ENCODE results near the gene PLA2G6. TPM values are rescaled to one million over a fixed set of nuclear protein-coding genes. Genes with fewer than 3 reads are reported as not detected.
"Not testable (repeated sequence)": the region's sequence is repeated elsewhere in the genome, so short reads cannot be mapped to it uniquely, and the experiment has no call there.

PLA2G6 gene
- polyA plus RNA-seq, 12 donors, result 7.1 to 33.6 (median 10.6) TPM; not detected in 1

GRCh38 chr22:38169116-38169515, 12.5 kb downstream of the PLA2G6 start:
- DNase-seq, result no peak

- DNase-seq, result no peak
These were observed 13.6 kb downstream of the PLA2G6 start for GRCh38 chr22:38167988-38168407.

DNA sequence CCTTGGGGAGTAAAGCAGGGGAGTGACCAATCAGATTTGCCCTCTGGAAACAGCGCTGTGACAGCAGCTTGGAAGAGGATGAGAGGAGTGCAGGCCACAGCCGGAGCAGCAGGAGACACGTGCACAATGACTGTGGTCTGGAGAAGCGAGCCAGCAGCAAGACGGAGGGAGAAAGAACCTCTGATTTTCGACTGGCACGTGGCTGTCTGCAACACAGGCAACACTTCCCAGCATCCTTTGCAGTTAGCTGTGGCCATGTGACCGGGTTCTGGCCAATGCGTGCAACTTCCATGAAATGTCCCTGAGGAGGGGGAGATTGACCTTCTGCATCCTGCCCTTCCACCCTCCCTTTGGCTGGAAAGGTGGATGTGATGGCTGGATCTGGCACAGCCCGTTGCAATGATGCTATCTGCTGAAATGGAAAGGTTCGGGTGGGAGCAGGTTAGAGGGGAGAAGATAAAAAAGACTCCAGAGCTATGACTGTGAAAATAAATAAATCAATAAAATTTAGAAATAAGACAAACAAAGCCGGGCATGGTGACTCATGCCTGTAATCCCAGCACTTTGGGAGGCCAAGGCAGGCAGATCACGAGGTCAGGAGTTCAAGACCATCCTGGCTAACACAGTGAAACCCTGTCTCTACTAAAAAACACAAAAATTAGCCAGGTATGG, 15.6 kb downstream of the PLA2G6 start:
- DNase-seq, result no peak

DNA sequence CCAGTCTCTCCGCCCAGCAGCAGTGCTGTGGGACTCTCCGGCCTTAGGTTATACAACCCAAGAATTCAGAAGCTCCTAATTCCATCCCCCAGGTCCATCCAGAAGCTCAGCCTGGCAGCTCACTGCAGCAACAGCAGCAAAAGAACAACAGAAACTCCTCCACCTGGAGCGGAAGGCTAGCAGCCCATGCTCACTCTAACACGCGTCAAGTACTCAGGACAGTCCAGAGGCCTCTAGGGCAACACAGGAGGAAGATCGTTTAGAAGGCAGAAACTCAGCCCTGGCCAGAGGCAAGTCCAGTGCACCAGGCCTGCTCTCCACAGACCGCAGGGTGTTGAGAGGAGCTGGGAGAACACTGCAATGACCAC, 17.1 kb downstream of the PLA2G6 start:
- DNase-seq, result no peak

DNA sequence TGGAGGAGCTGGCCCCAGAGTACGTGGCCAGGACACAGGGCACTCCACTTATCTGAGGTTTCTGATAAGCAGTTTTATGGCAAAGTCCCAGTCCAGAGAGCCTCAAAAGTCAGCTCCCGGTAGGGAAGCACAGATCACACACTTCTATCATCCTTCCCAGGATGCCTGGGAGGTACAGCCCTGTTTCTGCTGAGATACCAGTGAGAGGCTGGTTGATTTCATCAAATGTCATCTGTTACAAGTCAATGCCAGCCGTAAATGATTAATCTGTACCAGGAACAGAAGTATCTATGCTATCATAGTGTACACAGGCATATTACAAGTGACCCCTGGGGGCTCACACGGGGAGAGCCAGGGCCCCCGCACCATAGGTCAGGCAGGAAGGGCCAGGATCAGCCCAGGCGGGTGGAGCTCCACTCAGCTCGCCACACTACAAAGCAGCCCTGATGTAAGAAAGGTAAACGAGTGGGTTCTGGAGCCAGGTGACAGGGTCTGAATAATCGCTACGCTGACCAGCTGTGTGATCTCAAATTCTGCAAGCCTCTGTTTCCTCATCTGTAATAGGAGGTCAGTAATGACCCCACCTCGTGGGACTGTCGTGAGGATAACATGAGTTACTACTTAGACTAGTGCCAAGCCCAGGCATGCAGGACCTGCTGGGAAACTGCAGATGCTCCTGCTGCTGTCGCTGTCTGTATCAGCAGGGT, 17.6 kb downstream of the PLA2G6 start:
- DNase-seq, result no peak

DNA sequence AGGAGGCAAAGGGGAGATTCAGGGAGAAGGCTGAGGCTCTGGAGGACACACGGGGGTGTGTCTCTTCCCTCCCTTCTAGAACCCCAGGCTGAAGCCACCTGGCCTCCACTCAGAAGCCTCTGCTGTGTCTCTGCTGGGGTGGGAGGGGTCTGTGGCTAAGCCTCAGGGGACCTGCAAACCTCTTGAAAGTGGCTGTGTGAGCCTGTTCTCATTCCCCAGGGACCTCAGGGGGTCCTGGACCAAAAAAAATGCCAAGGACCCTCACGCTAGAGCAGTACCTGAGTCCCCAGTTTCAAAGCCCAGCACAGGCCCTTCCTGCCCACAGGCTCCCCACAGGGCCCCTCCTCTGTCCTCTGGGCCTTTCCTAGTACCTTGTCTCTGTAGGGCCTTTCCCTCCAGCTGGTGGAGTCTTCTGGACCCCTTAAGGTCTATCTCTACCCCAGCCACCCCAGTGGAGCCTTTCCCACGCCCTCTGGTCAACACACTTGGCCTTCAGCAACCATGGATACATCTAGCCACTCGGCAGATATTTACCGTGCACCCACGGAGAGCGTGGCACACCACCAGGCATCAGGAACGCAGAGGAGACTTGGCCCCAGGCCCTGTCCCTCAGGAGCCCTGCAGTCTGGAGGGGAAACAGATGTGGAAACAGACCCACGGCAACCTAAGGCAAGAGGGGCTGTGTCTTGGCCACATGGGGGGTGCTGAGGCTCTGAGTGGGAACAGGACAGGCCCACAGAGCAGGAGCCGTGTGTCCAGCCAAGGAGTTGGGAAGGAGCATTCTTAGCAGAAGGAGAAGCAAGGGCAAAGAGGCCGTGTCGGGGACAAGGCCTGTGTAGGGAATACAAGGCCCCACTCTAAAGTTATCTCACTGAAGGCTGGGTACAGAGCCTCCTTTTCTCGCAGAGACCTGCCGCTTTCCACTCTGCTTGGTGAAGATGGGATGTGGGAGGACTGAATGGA, 18.5 kb downstream of the PLA2G6 start:
- no peak for DNase-seq

- no peak for DNase-seq
These were observed 25.9 kb downstream of the PLA2G6 start for GRCh38 chr22:38155703-38156102.

DNA sequence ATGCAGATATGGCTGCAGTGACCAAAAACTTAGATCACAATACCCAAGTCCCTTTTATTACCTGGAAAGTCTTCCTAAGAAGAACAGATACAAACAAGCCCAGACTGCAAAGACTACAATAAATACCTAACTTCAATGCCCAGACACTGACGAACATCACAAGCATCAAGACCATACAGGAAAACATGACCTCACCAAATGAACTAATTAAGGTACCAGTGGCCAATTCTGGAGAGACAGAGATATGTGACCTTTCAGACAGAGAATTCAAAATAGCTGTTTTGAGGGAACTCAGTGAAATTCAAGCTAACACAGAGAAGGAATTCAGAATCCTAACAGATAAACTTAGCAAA, 27.1 kb downstream of the PLA2G6 start:
- DNase-seq, result not testable (repeated sequence)

DNA sequence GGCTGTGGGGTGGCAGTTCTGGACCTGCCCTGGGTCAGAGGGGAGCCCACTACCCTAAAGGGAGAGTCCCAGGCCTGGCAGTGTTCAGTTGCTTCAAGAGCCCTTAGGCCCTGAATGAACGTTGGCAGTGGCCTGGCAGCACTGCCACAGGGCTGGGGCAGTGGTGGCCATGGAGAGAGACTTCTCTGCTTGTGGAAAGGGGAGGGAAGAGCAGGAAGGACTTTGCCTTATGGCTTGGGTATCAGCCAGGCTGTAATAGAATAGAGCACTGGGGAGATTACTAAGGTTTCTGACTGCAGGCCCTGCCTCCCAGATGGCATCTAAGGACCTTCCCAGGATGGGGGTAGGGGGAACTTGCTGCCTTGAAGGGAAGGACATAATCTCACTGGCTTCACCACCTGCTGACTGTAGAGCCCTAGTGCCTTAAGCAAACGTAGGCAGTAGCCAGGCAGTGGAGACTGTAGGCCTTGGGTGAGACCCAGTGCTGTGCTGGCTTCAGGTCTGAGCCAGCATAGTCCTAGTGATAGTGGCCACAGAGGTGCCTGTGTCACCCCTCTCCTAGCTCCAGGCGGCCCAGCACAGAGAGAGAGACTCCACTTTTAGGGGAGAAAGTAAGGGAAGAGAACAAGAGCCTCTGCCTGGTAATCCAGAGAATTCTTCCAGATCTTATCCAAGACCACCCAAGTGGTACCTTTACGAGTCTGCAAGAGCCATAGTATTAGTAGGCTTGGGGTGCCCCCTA, 27.6 kb downstream of the PLA2G6 start:
- no peak for DNase-seq

DNA sequence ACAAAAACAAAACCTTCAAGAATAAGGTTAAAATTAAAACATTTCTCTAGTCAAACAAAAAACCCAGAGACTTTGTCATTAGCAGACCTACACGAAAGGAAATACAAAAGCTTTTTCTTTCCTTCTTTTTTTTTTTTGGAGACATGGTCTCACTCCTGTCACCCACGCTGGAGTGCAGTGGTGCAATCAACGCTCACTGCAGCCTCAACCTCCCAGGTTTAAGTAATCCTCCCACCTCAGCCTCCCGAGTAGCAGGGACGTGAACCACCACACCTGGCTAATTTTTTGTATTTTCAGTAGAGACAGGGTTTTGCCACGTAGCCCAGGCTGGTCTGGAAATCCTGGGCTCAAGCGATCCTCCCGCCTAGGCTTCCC, 30.5 kb downstream of the PLA2G6 start:
- no peak for DNase-seq

DNA sequence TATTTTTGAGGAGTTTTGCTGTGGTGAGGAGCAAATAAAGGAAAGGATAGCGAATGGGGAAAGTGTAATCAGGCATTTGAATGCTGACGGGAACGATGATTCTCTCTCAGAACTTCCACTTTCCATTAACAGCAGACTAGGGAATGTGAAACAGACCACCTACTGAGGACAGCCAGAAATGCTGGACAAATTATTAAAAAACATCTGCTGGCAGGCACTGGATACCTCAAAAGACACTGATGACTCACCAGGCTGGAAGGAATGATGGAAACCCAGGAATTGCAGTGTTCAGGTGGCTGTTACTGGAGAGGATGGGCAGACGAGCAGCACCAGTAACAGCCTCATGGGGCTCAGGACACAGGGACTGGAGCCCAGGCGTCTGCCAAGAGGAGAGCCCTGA, 33.4 kb downstream of the PLA2G6 start:
- no peak for DNase-seq

DNA sequence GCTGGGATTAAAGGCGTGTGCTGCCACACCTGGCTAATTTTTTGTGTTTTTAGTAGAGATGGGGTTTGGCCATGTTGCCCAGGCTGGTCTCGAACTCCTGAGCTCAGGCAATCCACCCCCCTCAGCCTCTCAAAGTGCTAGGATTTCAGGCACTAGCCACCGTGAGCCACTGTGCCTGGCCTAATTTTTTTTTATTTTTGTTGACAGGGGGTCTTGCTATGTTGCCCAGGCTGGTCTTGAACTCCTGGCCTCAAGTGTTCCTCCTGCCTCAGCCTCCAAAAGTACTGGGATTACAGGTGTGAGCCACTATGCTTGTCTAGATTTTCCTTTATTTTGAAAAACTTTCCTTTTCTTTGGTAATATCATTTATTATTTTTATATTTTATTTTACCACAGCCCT, 35.5 kb downstream of the PLA2G6 start:
- DNase-seq, result not testable (repeated sequence)

DNA sequence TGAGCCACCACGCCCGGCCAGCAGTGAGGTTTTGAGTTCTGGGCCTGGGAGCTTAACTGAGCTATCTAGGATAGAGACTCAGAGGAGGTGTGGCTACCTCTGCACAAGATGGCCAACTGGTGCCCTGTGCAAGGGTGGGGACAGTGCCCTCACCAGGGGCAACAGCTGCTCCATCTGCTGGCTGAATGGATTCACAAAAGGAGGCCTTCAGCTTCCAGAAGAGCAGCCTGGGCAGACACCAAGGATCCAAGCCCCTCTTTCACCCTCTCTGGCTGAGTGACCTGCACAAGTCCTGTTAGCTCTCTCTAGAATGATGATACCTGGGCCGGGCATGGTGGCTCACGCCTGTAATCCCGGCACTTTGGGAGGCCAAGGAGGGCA, 37.6 kb downstream of the PLA2G6 start:
- DNase-seq, result no peak

DNA sequence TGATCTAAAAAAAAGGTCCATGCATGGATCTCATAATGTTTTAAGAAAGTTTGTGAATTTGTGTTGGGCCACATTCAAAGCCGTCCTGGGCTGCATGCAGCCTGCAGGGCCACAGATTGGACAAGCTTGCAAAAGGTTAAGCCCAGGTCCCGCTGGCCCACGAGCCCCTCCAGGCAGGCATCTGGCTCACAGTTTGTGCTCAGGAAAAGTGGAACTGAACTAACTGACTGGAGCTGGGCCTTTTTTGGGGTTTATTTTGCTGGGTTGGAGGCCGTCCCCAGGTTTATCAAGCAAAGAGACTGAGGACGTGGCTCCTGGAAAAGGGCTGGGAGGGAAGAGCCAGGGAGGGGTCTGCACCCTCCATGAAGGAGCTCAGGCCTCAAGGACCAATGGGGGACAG, 39.0 kb downstream of the PLA2G6 start:
- DNase-seq, result no peak

DNA sequence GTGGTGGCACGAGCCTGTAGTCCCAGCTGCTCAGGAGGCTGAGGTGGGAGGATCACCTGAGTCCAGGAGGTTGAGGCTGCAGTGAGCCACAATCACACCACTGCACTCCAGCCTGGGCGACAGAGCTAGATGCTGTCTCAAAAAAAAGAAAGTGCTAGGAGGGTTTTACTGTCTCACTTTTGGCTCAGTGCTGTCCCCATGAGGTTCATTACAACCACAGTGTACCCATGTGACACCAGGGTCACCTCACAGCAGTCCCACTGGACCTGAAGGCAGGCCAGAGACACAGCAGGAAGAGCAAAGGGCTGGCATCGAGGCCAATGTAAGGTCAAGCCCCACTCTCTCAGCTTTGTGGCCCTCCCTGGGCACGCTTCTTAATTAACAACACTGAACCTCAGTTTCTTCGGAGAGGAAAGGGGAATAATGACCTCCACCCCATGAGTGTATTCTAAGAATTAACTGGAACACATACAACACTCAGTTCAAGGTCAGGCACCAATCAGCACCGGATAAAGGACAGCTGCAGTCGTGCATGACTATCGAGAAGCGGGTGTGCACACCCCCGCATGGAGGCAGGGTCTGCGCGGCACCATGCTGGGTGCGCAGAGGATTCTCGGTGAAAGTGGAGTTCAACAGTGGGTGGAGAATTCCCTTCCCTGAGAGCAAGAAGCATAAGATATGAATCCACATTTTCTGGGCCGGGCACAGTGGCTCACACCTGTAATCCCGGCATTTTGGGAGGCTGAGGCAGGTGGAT, 40.2 kb downstream of the PLA2G6 start:
- no peak for DNase-seq

DNA sequence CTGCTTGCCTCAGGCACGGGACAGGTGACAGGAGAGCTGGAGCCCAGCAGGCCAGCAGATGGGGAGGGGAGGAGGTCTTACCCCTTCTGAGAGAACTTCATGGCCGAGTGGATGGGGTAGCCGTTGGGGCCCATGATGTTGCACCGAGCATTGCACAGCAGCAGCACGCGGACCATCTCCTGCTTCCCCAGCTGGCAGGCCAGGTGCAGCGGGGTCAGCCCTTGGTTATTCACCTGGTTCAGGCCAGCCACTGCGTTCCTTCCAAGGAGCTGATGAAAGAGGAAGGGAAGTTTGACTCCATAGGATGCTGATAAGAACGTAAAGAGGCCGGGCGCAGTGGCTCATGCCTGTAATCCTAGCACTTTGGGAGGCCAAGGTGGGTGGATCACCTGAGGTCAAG, 41.7 kb downstream of the PLA2G6 start:
- no peak for DNase-seq

- no peak for DNase-seq
These were observed 42.7 kb downstream of the PLA2G6 start for GRCh38 chr22:38138961-38139360.

- DNase-seq, result no peak
These were observed 43.5 kb downstream of the PLA2G6 start for GRCh38 chr22:38137876-38138687.

DNA sequence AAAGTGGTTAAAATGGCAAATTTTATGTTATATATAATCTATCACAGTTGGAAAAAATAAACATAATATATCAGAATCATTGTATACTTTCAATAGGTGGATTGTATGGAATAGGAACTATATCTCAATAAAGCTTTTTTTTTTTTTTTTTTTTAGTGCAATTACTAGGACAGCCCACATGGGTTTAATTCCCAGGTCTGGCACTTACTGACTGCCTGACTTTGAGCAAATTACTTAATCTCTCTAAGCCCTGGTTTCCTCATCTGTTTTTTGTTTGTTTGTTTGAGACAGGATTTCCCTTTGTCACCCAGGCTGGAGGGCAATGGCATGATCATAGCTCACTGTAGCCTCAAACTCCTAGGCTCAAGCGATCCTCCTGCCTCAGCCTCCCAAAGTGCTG, 45.0 kb downstream of the PLA2G6 start:
- no peak for DNase-seq

- DNase-seq, result no peak
These were observed 46.4 kb downstream of the PLA2G6 start for GRCh38 chr22:38135133-38135706.

All from muscle of arm (tissue), 12 donors.